Kidney glomerular epithelial cell (primary cell): ENCODE measurements around the gene LMLN.
"Not testable (repeated sequence)": the region's sequence is repeated elsewhere in the genome, so short reads cannot be mapped to it uniquely, and the experiment has no call there.

Source experiments
- DNase-seq: peaks from one replicate; lab custom pipeline; 2025; lab: John Stamatoyannopoulos, UW

The LMLN gene

GRCh38 chr3:197959891-197960693, at the start of gene LMLN:
Gene LMLN, plus strand, starts transcription at chr3:197960217. Its CDS starts 29 bp downstream, at chr3:197960246.
- DNase-seq, result peak; percentile 95

GRCh38 chr3:197912741-197913476, 47.1 kb upstream of the LMLN start:
- DNase-seq, result peak; percentile 60

GRCh38 chr3:197913641-197914380, 46.2 kb upstream of the LMLN start:
- no peak for DNase-seq

GRCh38 chr3:197921429-197922275, 38.4 kb upstream of the LMLN start:
- not testable (repeated sequence) for DNase-seq

GRCh38 chr3:197926418-197926817, 33.6 kb upstream of the LMLN start:
- DNase-seq, result no peak

- not testable (repeated sequence) for DNase-seq
These were observed 32.4 kb upstream of the LMLN start for GRCh38 chr3:197927578-197927977.

- no peak for DNase-seq
These were observed 23.1 kb upstream of the LMLN start for GRCh38 chr3:197936819-197937384.

- DNase-seq, result no peak
These were observed 19.2 kb upstream of the LMLN start for GRCh38 chr3:197940745-197941384.

GRCh38 chr3:197942956-197943556, 17.0 kb upstream of the LMLN start:
- DNase-seq, result peak; percentile 66

GRCh38 chr3:197949191-197949777, 10.7 kb upstream of the LMLN start:
- no peak for DNase-seq

GRCh38 chr3:197949778-197950676, 10.0 kb upstream of the LMLN start, which contains the start of gene RPL35A:
Gene RPL35A, plus strand, starts transcription at chr3:197950190. Its CDS starts 778 bp downstream, at chr3:197950968.
- peak; percentile 100 for DNase-seq

GRCh38 chr3:197950677-197951061, 9.3 kb upstream of the LMLN start:
- no peak for DNase-seq

- DNase-seq, result no peak
These were observed 8.5 kb upstream of the LMLN start for GRCh38 chr3:197951392-197951990.

GRCh38 chr3:197952440-197952839, 7.6 kb upstream of the LMLN start:
- DNase-seq, result no peak

- no peak for DNase-seq
These were observed 6.7 kb upstream of the LMLN start for GRCh38 chr3:197953325-197953724.

- DNase-seq, result no peak
These were observed 6.1 kb upstream of the LMLN start for GRCh38 chr3:197953881-197954280.

GRCh38 chr3:197955892-197956477, 4.0 kb upstream of the LMLN start:
- DNase-seq, result no peak

GRCh38 chr3:197956626-197956988, 3.4 kb upstream of the LMLN start:
- DNase-seq, result no peak
